ENCODE data around the gene MGLL.

Gene MGLL

GRCh38 chr3:127772827-127773751 lies 49.2 kb downstream of the MGLL start:
- no peak for DNase-seq (ENCODE audit: low read depth)

GRCh38 chr3:127772273-127772672 lies 50.0 kb downstream of the MGLL start:
- no peak for DNase-seq (ENCODE audit: low read depth)

- DNase-seq (ENCODE audit: low read depth) = no peak
Measured at GRCh38 chr3:127771746-127772145, 50.6 kb downstream of the MGLL start.

GRCh38 chr3:127770671-127771355 lies 51.5 kb downstream of the MGLL start:
- DNase-seq (ENCODE audit: low read depth) = no peak

- no peak for DNase-seq (ENCODE audit: low read depth)
Measured at GRCh38 chr3:127769284-127770081, 52.8 kb downstream of the MGLL start.

- DNase-seq (ENCODE audit: low read depth) = peak; percentile 85
Measured at GRCh38 chr3:127768346-127769008, 53.8 kb downstream of the MGLL start.

- no peak for DNase-seq (ENCODE audit: low read depth)
Measured at GRCh38 chr3:127767126-127767525, 55.2 kb downstream of the MGLL start.

GRCh38 chr3:127765735-127766134 lies 56.6 kb downstream of the MGLL start:
- DNase-seq (ENCODE audit: low read depth) = no peak

- DNase-seq (ENCODE audit: low read depth) = no peak
Measured at GRCh38 chr3:127764841-127765362, 57.4 kb downstream of the MGLL start.

GRCh38 chr3:127764301-127764700 lies 58.0 kb downstream of the MGLL start:
- no peak for DNase-seq (ENCODE audit: low read depth)

- DNase-seq (ENCODE audit: low read depth) = no peak
Measured at GRCh38 chr3:127763816-127764215, 58.5 kb downstream of the MGLL start.

GRCh38 chr3:127763337-127763736 lies 59.0 kb downstream of the MGLL start:
- DNase-seq (ENCODE audit: low read depth) = no peak

- DNase-seq (ENCODE audit: low read depth) = no peak
Measured at GRCh38 chr3:127762787-127763105, 59.6 kb downstream of the MGLL start.

- no peak for DNase-seq (ENCODE audit: low read depth)
Measured at GRCh38 chr3:127762077-127762786, 60.1 kb downstream of the MGLL start.

- DNase-seq (ENCODE audit: low read depth) = no peak
Measured at GRCh38 chr3:127761441-127761801, 60.9 kb downstream of the MGLL start.

- DNase-seq (ENCODE audit: low read depth) = no peak
Measured at GRCh38 chr3:127760791-127761440, 61.4 kb downstream of the MGLL start.

GRCh38 chr3:127760361-127760760 lies 62.0 kb downstream of the MGLL start:
- DNase-seq (ENCODE audit: low read depth) = no peak

GRCh38 chr3:127759826-127760225 lies 62.5 kb downstream of the MGLL start:
- DNase-seq (ENCODE audit: low read depth) = no peak

- no peak for DNase-seq (ENCODE audit: low read depth)
Measured at GRCh38 chr3:127758013-127758412, 64.3 kb downstream of the MGLL start.

GRCh38 chr3:127755305-127755681 lies 67.0 kb downstream of the MGLL start:
- no peak for DNase-seq (ENCODE audit: low read depth)

Measured in non-pigmented ciliary epithelial cell (primary cell).